Neural progenitor cell (in vitro differentiated cells): ENCODE measurements around the gene MIF4GD. TPM values are rescaled to one million over a fixed set of nuclear protein-coding genes. Genes with fewer than 3 reads are reported as not detected.

Experiments
- DNase-seq: peaks from one replicate; pipeline ENCODE4 v3.0.0-alpha.2; 2016; ENCODE audit warnings: low spot score
- H2AFZ ChIP-seq: fragments of 200-600 bp; sonication (generic); replicated peaks from 2 replicates; pipeline ENCODE4 v1.6.1; 2016; ENCODE audit warnings: antibody characterized with exemption
- H3F3A ChIP-seq: fragments of 200-600 bp; sonication (generic); 2 replicates; pipeline ENCODE4 v1.6.1; 2016; ENCODE audit warnings: antibody characterized with exemption, low read depth
- H3K27ac ChIP-seq: fragments of 200-600 bp; sonication (generic); 2 replicates; pipeline ENCODE4 v1.5.1; 2016; ENCODE audit warnings: mild to moderate bottlenecking
- H3K27me3 ChIP-seq: fragments of 200-600 bp; sonication (generic); 2 replicates; pipeline ENCODE4 v1.6.1; 2016; ENCODE audit warnings: mild to moderate bottlenecking, moderate library complexity
- H3K36me3 ChIP-seq: fragments of 200-600 bp; sonication (generic); 2 replicates; pipeline ENCODE4 v1.5.1; 2016
- H3K4me1 ChIP-seq: fragments of 200-600 bp; sonication (generic); 2 replicates; pipeline ENCODE4 v1.6.1; 2016; ENCODE audit warnings: mixed run types
- H3K4me2 ChIP-seq: fragments of 200-600 bp; sonication (generic); 2 replicates; pipeline ENCODE4 v1.6.1; 2016
- H3K4me3 ChIP-seq: fragments of 200-600 bp; sonication (generic); 2 replicates; pipeline ENCODE4 v1.5.1; 2016
- H3K79me2 ChIP-seq: fragments of 200-600 bp; sonication (generic); 2 replicates; pipeline ENCODE4 v1.6.1; 2016; ENCODE audit warnings: low read depth
- H3K9ac ChIP-seq: fragments of 200-600 bp; sonication (generic); 2 replicates; pipeline ENCODE4 v1.6.1; 2016
- H3K9me3 ChIP-seq: fragments of 200-600 bp; sonication (generic); 2 replicates; pipeline ENCODE4 v1.5.1; 2016; ENCODE audit warnings: low read depth
- H4K20me1 ChIP-seq: fragments of 200-600 bp; sonication (generic); 2 replicates; pipeline ENCODE4 v1.6.1; 2016; ENCODE audit warnings: low read depth
- H3K27ac Mint-ChIP-seq: 3 replicates; pipeline ENCODE4 v1.8.0; 2021; ENCODE audit warnings: mixed read lengths
- H3K27me3 Mint-ChIP-seq: 2 replicates; pipeline ENCODE4 v1.8.0; 2022; ENCODE audit warnings: low read depth, mild to moderate bottlenecking, inconsistent platforms, moderate library complexity, mixed read lengths; ENCODE audit not compliant: insufficient read depth
- H3K36me3 Mint-ChIP-seq: 3 replicates; pipeline ENCODE4 v1.8.0; 2021; ENCODE audit warnings: mixed read lengths
- H3K4me1 Mint-ChIP-seq: 3 replicates; pipeline ENCODE4 v1.8.0; 2021; ENCODE audit warnings: mixed read lengths
- H3K4me3 Mint-ChIP-seq: 3 replicates; pipeline ENCODE4 v1.8.0; 2021; ENCODE audit warnings: mild to moderate bottlenecking, moderate library complexity, mixed read lengths
- H3K9me3 Mint-ChIP-seq: 3 replicates; pipeline ENCODE4 v1.8.0; 2020; ENCODE audit warnings: mixed read lengths
- EZH2 ChIP-seq: fragments of 200-600 bp; sonication (generic); IDR thresholded peaks from 2 replicates; pipeline ENCODE4 v1.6.1; 2017; ENCODE audit warnings: antibody characterized with exemption, mild to moderate bottlenecking, moderate library complexity
- EZH2phosphoT487 ChIP-seq: fragments of 200-600 bp; sonication (generic); IDR thresholded peaks from 2 replicates; pipeline ENCODE4 v1.6.1; 2017; ENCODE audit warnings: antibody characterized with exemption
- total RNA-seq: library from RNA; depleted of rRNA; stranded (reverse); fragments of >200 nt; gene quantifications from 2 replicates; pipeline ENCODE4 v1.2.3, GENCODE V29; 2015; ENCODE audit warnings: low replicate concordance
- TF ChIP-seq, protein P1 (sequence below): fragments of 200-600 bp; sonication (generic); IDR thresholded peaks from 2 replicates; pipeline ENCODE4 v1.5.1; 2017; ENCODE audit warnings: antibody characterized with exemption, mild to moderate bottlenecking

The MIF4GD gene
- total RNA-seq, 1 donor from 2014 or later, result 17.7 TPM

DNA sequence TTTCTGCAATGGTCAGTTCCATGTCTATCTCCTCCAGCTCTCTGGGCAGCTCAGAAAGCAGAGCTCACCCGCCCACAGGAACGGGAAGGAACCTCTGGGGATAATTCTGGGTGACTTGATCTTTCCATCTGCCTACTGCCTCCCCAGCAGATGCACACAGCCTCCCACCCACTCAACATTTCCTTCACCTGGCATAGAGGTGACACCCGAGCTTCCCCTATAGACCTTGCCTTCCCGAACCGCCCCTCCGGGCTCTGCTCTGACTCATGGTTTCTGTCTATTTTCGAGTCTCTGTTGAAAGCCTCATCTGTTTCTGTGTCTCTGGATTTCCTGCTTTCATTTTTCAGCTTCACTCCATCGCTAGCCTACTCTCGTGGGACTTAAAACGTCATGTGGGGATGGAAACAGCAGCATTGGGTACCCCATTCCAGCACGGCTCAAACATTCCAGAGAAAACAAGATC is 21.0 kb downstream of the MIF4GD start:
- Histone ChIP-seq H3K9me3 (no peaks in the 10 kb centered on the region), H3K36me3 (no peaks in the 10 kb centered on the region), H3K27me3 (no peaks in the 10 kb centered on the region), H3K4me2 (no peak overlapping the region), H2AFZ (no peak overlapping the region), H3F3A (no peaks in the 10 kb centered on the region), H3K4me1 (no peaks in the 10 kb centered on the region), H3K79me2 (peaks cover 35% of the 10 kb centered on the region), H3K27ac (no peak overlapping the region), H3K4me3 (no peak overlapping the region), H3K9ac (no peak overlapping the region), H4K20me1 (peaks cover 31% of the 10 kb centered on the region)
- no peak overlapping the region for H3K4me3 Mint-ChIP-seq
- no peaks in the 10 kb centered on the region for H3K27me3 Mint-ChIP-seq
- no peaks in the 10 kb centered on the region for H3K9me3 Mint-ChIP-seq
- no peak for DNase-seq
- no peak overlapping the region for H3K27ac Mint-ChIP-seq
- no peaks in the 10 kb centered on the region for H3K36me3 Mint-ChIP-seq
- peaks cover 6% of the 10 kb centered on the region for H3K4me1 Mint-ChIP-seq
- TF ChIP-seq EZH2phosphoT487 (no peak), EZH2 (no peak)

DNA sequence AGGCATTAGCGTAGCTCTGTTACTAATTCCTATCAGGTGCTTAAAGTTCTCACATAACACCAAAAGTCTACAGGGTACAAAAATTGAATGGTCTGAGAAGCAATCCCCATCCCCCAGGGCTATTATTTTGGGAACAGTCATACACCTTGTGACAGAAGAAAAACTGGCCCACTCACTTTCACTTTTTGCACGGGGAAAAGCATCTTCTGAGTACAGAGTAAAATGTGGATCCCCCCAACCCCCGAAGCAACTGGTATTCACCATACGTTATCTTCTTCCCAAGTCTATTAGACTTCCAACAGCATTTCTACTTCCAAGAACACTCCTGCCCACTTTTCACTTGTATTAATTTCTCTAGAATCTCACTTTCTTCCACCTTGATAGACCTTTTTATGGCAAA is 21.5 kb downstream of the MIF4GD start:
- H4K20me1 ChIP-seq, result peaks cover 31% of the 10 kb centered on the region
- DNase-seq, result no peak
- H3K27me3 Mint-ChIP-seq, result no peaks in the 10 kb centered on the region
- TF ChIP-seq EZH2 (no peak), EZH2phosphoT487 (no peak)
- TF ChIP-seq, protein P1, sequence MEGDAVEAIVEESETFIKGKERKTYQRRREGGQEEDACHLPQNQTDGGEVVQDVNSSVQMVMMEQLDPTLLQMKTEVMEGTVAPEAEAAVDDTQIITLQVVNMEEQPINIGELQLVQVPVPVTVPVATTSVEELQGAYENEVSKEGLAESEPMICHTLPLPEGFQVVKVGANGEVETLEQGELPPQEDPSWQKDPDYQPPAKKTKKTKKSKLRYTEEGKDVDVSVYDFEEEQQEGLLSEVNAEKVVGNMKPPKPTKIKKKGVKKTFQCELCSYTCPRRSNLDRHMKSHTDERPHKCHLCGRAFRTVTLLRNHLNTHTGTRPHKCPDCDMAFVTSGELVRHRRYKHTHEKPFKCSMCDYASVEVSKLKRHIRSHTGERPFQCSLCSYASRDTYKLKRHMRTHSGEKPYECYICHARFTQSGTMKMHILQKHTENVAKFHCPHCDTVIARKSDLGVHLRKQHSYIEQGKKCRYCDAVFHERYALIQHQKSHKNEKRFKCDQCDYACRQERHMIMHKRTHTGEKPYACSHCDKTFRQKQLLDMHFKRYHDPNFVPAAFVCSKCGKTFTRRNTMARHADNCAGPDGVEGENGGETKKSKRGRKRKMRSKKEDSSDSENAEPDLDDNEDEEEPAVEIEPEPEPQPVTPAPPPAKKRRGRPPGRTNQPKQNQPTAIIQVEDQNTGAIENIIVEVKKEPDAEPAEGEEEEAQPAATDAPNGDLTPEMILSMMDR, result no peak
- peaks cover 1% of the 10 kb centered on the region for H3K36me3 Mint-ChIP-seq
- peaks cover 6% of the 10 kb centered on the region for H3K4me1 Mint-ChIP-seq
- H3K4me3 ChIP-seq, result no peak overlapping the region
- H3K27ac Mint-ChIP-seq, result no peak overlapping the region
- H3K4me1 ChIP-seq, result no peaks in the 10 kb centered on the region
- H3K36me3 ChIP-seq, result no peaks in the 10 kb centered on the region
- H3K27me3 ChIP-seq, result no peaks in the 10 kb centered on the region
- H3K27ac ChIP-seq, result no peak overlapping the region
- H3K9ac ChIP-seq, result no peak overlapping the region
- no peak overlapping the region for H2AFZ ChIP-seq
- peaks cover 35% of the 10 kb centered on the region for H3K79me2 ChIP-seq
- H3F3A ChIP-seq, result no peaks in the 10 kb centered on the region
- H3K9me3 ChIP-seq, result no peaks in the 10 kb centered on the region
- H3K9me3 Mint-ChIP-seq, result no peaks in the 10 kb centered on the region
- no peak overlapping the region for H3K4me3 Mint-ChIP-seq
- H3K4me2 ChIP-seq, result no peak overlapping the region

DNA sequence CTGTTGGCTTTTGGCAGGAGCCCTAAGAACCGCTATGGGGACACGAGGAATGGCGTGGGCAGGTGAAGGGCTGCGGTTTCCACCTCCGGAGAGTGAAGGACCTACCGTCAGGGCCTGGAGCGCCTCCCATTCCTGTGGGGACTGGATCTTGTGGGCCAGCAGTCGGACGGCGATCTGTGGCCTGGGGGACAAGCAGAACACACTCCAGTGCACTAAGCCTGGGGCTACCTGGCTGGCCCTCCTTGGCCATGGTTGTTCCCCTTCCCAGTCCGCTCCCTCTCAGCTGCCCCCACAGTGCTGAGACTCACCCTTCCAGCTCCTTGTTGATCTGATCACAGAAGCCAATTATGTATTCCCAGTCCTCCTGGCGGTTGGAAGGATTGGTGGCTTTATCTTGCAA is 24.6 kb downstream of the MIF4GD start:
- H3F3A ChIP-seq, result peaks cover 3% of the 10 kb centered on the region
- no peak overlapping the region for H3K27ac ChIP-seq
- H3K27me3 ChIP-seq, result no peaks in the 10 kb centered on the region
- TF ChIP-seq, protein P1, result no peak
- TF ChIP-seq EZH2phosphoT487 (no peak), EZH2 (no peak)
- peaks cover 24% of the 10 kb centered on the region for H4K20me1 ChIP-seq
- no peak overlapping the region for H2AFZ ChIP-seq
- H3K4me2 ChIP-seq, result no peak overlapping the region
- H3K36me3 Mint-ChIP-seq, result peaks cover 14% of the 10 kb centered on the region
- H3K79me2 ChIP-seq, result peaks cover 23% of the 10 kb centered on the region
- H3K4me3 ChIP-seq, result no peak overlapping the region
- H3K4me1 Mint-ChIP-seq, result peaks cover 6% of the 10 kb centered on the region
- no peaks in the 10 kb centered on the region for H3K4me1 ChIP-seq
- no peak overlapping the region for H3K27ac Mint-ChIP-seq
- no peaks in the 10 kb centered on the region for H3K9me3 ChIP-seq
- no peak overlapping the region for H3K9ac ChIP-seq
- H3K9me3 Mint-ChIP-seq, result no peaks in the 10 kb centered on the region
- no peaks in the 10 kb centered on the region for H3K36me3 ChIP-seq
- H3K4me3 Mint-ChIP-seq, result no peak overlapping the region
- peaks cover 2% of the 10 kb centered on the region for H3K27me3 Mint-ChIP-seq
- DNase-seq, result no peak

DNA sequence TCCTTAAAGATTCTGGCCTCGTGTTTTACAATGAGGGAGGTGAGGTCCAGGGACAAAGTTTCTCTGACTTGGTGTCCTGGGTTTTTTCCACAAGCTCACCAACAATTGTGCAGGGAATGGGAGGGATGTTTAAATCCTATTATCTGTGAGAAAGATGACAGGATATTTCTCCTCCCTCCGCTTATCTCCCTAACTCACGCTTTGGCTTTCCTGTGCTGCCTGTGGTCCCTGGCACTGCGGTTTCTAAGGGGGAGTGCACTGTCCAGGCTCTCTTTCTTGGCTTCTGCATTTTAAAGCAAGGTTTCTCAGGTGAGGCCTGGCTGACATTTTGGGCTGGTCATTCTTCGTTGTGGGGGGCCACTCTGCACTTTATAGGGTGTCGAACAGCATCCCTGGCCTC is 26.0 kb downstream of the MIF4GD start:
- peaks cover 3% of the 10 kb centered on the region for H3K4me1 Mint-ChIP-seq
- H3K9me3 Mint-ChIP-seq, result no peaks in the 10 kb centered on the region
- H3K79me2 ChIP-seq, result peaks cover 16% of the 10 kb centered on the region

More for the DNA sequence above, 26.0 kb downstream of the MIF4GD start:
- Histone ChIP-seq H3K27me3 (no peaks in the 10 kb centered on the region), H3K4me2 (no peak overlapping the region), H4K20me1 (peaks cover 15% of the 10 kb centered on the region), H3K4me1 (no peaks in the 10 kb centered on the region), H3K9me3 (no peaks in the 10 kb centered on the region), H3K36me3 (no peaks in the 10 kb centered on the region), H3K9ac (no peak overlapping the region), H3F3A (peaks cover 17% of the 10 kb centered on the region), H3K27ac (no peak overlapping the region), H3K4me3 (no peak overlapping the region), H2AFZ (no peak overlapping the region)
- Mint-ChIP-seq H3K4me3 (no peak overlapping the region), H3K27me3 (peaks cover 8% of the 10 kb centered on the region), H3K27ac (no peak overlapping the region), H3K36me3 (peaks cover 14% of the 10 kb centered on the region)
- no peak for TF ChIP-seq EZH2
- TF ChIP-seq, protein P1, result no peak
- no peak for TF ChIP-seq EZH2phosphoT487
- DNase-seq, result no peak
